Peyer's patch (tissue), 4 donors: ENCODE results near the gene UCKL1. TPM values are rescaled to one million over a fixed set of nuclear protein-coding genes. Genes with fewer than 3 reads are reported as not detected.

Experiments used
- DNase-seq, 3 donors: peaks; one replicate each; pipeline ENCODE4 v3.0.0-alpha.2; 2017 to 2019
- H3K27ac ChIP-seq, 4 donors: fragments of 200-600 bp; sonication (generic); one replicate each; pipeline ENCODE4 v1.5.1; 2016 to 2019
- H3K27me3 ChIP-seq, 2 donors: fragments of 200-600 bp; sonication (generic); one replicate each; pipeline ENCODE4 v1.5.1; 2019
- H3K36me3 ChIP-seq, 3 donors: fragments of 200-600 bp; sonication (generic); one replicate each; pipeline ENCODE4 v1.5.1; 2016 to 2019
- H3K4me1 ChIP-seq, 4 donors: fragments of 200-600 bp; sonication (generic); one replicate each; pipeline ENCODE4 v1.5.1; 2016 to 2019
- H3K4me3 ChIP-seq, 4 donors: fragments of 200-600 bp; sonication (generic); 1 replicate in 3 of 4; 2 replicates in 1 of 4; pipeline ENCODE4 v1.5.1; 2016 to 2019; ENCODE audit warnings: mild to moderate bottlenecking in 1 of 4
- H3K9me3 ChIP-seq, 4 donors: fragments of 200-600 bp; sonication (generic); one replicate each; pipeline ENCODE4 v1.5.1; 2016 to 2019; ENCODE audit warnings: mild to moderate bottlenecking in 1 of 4
- POLR2A ChIP-seq, 2 donors: fragments of 450-650 bp; IDR thresholded peaks; one replicate each; pipeline ENCODE4 v1.5.1; 2017; ENCODE audit warnings: antibody characterized with exemption in 2 of 2, mild to moderate bottlenecking in 2 of 2, moderate library complexity in 2 of 2
- total RNA-seq, 4 donors: library from RNA; depleted of rRNA; stranded (reverse); fragments of >200 nt; gene quantifications; one replicate each; pipeline ENCODE4 v1.1.0, GENCODE V29; 2016
- TF ChIP-seq, protein P1 (sequence below), 6 experiments: fragments of 450-650 bp in 4 of 6; fragments of 200-600 bp in 2 of 6; sonication (generic) in 1 of 6; IDR thresholded peaks; one replicate each; pipeline ENCODE4 v1.5.1; 2017 to 2019; ENCODE audit warnings: antibody characterized with exemption in 6 of 6, mild to moderate bottlenecking in 3 of 6, moderate library complexity in 1 of 6

The UCKL1 gene
- total RNA-seq, 4 donors from 2014 or later = 70.4 to 189 (median 136) TPM

DNA sequence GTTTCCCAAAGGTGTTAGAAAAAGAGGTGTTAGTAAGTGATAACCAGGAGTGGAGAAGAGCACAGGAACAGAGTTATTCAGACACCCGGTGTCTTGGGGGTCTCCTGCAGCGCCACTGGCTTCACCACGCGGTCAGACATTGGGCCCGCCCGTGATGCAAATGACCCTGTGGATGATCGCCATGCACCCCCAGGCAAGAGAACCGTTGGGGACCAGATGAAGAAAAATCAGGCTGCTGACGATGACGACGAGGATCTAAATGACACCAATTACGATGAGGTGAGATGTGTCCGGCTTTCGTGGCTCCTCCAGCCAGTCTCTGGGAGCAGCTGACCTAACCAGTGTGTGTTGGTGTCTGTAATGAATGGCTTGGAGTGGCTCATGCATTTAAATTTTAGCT lies 26.7 kb upstream of the UCKL1 start:
- Histone ChIP-seq H3K27ac (no peak overlapping the region), H3K9me3 (no peaks in the 10 kb centered on the region), H3K36me3 (peaks cover 0 to 52% (median 0%) of the 10 kb centered on the region in 3 donors), H3K4me1 (peaks cover 2 to 44% (median 22%) of the 10 kb centered on the region in 4 donors), H3K4me3 (no peak overlapping the region), H3K27me3 (no peaks in the 10 kb centered on the region)
- no peak for TF ChIP-seq POLR2A (IDR thresholded peaks at IDR 0.05)
- TF ChIP-seq, protein P1, sequence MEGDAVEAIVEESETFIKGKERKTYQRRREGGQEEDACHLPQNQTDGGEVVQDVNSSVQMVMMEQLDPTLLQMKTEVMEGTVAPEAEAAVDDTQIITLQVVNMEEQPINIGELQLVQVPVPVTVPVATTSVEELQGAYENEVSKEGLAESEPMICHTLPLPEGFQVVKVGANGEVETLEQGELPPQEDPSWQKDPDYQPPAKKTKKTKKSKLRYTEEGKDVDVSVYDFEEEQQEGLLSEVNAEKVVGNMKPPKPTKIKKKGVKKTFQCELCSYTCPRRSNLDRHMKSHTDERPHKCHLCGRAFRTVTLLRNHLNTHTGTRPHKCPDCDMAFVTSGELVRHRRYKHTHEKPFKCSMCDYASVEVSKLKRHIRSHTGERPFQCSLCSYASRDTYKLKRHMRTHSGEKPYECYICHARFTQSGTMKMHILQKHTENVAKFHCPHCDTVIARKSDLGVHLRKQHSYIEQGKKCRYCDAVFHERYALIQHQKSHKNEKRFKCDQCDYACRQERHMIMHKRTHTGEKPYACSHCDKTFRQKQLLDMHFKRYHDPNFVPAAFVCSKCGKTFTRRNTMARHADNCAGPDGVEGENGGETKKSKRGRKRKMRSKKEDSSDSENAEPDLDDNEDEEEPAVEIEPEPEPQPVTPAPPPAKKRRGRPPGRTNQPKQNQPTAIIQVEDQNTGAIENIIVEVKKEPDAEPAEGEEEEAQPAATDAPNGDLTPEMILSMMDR (IDR thresholded peaks at IDR 0.05) = no peak
- DNase-seq = no peak

DNA sequence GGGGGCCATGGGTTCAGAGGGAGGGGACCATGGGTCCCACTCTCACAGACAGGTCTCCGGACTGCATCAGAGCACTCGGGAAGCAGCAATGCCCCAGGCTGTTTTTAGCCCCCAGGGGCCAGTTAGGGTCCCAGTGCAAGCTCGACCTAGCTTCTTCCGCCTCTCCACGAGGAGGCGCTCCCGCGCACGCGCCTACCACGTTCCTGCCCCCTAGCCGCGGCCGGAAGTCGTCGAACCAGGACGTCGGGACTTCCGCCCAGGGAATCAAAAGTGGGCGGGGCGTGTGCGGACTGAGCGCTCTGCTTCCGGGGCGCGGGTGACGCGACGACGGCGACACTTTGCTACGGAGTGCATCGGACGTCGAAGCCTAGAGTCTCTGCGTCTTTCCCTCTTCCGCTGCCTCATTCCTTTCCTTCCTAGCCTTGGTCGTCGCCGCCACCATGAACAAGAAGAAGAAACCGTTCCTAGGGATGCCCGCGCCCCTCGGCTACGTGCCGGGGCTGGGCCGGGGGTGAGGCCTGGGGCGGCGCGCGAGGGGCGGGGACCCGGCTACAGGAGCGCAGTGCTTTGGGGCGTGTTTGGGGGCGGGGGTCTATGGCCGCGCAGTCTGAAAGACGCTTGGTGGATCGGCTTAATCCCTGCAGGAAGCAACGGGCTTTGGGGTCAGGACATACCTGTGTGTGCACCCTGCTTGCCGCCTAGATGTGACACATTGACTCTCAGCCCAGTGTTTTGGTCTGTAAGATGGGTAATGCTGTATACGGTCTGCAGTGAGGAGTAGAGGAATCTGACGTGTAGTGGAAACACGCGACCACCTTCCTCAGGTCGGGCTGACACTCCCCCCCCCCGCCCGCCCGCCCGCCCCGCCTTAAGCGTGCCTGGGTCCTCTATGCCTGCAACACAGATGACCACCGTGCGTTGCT lies 24.9 kb upstream of the UCKL1 start, which contains the start of gene PRPF6:
Gene PRPF6 (plus strand): TSS at position 327 of the 923 bp plus-strand sequence. CDS start 114 bp downstream, at position 441.
- peaks cover 0 to 33% (median 0%) of the 10 kb centered on the region in 3 donors for H3K36me3 ChIP-seq
- H3K9me3 ChIP-seq = no peaks in the 10 kb centered on the region
- no peaks in the 10 kb centered on the region for H3K27me3 ChIP-seq
- peaks cover 2 to 44% (median 23%) of the 10 kb centered on the region in 4 donors for H3K4me1 ChIP-seq
- TF ChIP-seq, protein P1 (IDR thresholded peaks at IDR 0.05) = peak; percentile 50 to 89 (median 80)
- TF ChIP-seq POLR2A (IDR thresholded peaks at IDR 0.05) = peak; percentile 70 to 74
- H3K27ac ChIP-seq = peak within 1 kb of the TSS; percentile 80 to 91 (median 90)
- peak; percentile 93 to 97 (median 96) for DNase-seq
- H3K4me3 ChIP-seq = peak within 1 kb of the TSS; percentile 79 to 92 (median 91)

DNA sequence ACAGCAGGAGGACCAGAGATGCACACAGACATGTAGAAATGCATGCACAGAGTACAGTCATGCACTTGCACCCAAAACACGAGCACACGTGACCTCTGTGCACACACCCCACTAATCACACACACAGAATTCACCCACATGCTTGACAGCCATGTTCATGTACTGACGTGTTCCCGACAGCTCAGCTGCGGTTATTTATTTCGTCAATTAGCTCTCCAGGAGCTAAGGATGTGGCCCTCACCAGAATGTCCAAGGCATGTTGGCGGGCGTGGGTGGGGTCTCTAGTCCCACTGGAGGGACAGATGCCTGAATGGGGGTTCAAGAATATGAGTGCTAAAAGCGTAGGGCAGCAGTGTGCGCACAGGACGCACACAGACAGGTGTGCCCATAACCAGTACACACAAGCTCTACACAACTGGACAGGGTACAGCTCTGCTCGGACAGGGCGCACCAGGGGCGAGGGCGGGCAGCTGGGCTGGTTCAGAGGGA lies 24.1 kb upstream of the UCKL1 start:
- peak overlapping the region; percentile 79 to 92 (median 91) for H3K4me3 ChIP-seq
- peak overlapping the region; percentile 80 to 91 (median 90) for H3K27ac ChIP-seq
- no peaks in the 10 kb centered on the region for H3K9me3 ChIP-seq
- TF ChIP-seq, protein P1 (IDR thresholded peaks at IDR 0.05) = no peak
- no peak for TF ChIP-seq POLR2A (IDR thresholded peaks at IDR 0.05)
- DNase-seq = peak in 1 of 3 donors; percentile 26
- H3K36me3 ChIP-seq = peaks cover 0 to 26% (median 0%) of the 10 kb centered on the region in 3 donors
- peaks cover 2 to 44% (median 23%) of the 10 kb centered on the region in 4 donors for H3K4me1 ChIP-seq
- no peaks in the 10 kb centered on the region for H3K27me3 ChIP-seq

DNA sequence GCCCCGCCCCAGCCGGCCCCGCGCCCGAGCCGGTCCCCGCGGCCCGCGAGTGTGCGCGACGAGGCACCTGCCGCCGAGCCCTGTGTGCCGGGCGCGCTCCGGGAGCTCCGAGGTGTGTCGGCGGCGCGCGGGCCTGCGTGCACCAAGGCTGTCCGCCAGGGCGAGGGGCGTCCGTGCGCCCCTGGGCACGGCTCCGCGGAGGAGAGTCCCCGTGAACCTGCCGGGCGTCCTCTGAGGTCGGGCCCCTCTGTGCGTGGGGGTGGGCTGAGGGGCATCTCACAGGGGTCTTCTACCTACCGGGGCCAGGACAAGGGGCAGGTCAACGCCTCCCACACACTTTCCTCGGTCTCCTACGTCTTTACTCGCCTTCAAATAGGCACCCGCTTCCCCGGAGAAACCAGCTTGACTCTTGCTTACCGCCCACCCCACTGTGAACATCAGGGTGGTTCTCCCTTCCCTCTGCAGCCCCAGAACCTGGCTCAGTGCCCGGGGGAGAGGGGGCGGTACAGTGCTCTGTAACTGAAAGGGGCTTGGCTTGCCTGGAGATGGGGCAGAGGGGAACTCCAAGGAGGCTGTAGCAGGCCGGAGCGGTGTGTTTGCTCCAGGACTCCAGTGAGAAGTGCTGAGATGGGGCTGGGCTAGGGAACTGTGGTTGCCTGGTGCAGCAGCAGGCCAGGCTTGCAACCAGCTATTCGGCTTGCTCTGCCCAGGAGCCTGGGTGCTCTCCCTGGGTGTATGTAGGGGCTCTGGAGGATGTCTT lies 23.5 kb upstream of the UCKL1 start, which contains the start of gene SAMD10:
Gene SAMD10 (minus strand): TSS at position 86 of the 760 bp plus-strand sequence. CDS start 175 bp downstream, outside the sequence.
- H3K4me1 ChIP-seq = peaks cover 2 to 44% (median 23%) of the 10 kb centered on the region in 4 donors
- TF ChIP-seq, protein P1 (IDR thresholded peaks at IDR 0.05) = peak in 4 of 6 experiments; percentile 36 to 51 (median 43)
- TF ChIP-seq POLR2A (IDR thresholded peaks at IDR 0.05) = peak in 1 of 2 donors; percentile 10
- no peaks in the 10 kb centered on the region for H3K9me3 ChIP-seq
- peak; percentile 69 to 78 (median 73) for DNase-seq
- peak within 1 kb of the TSS; percentile 79 to 92 (median 91) for H3K4me3 ChIP-seq
- no peaks in the 10 kb centered on the region for H3K27me3 ChIP-seq
- H3K36me3 ChIP-seq = peaks cover 0 to 20% (median 0%) of the 10 kb centered on the region in 3 donors
- peak within 1 kb of the TSS; percentile 80 to 91 (median 90) for H3K27ac ChIP-seq

DNA sequence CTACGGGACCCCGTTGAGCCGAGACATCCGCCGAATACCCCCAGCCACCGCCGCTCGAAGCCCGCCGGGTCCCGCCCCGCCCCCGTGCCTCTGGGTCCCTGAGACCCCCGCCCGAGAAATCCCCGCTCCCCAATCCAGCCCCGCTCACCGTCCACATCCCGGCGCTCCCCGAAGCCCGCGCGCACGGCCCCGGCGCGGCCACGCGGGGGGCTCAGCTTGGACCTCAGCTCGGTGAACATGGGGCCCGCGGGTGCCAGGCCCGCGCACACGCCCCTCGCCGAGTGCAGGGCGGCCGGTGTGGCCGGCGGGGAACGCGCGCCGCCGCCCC lies 23.0 kb upstream of the UCKL1 start:
- peak overlapping the region; percentile 73 to 91 (median 82) for H3K27ac ChIP-seq
- no peaks in the 10 kb centered on the region for H3K27me3 ChIP-seq
- H3K9me3 ChIP-seq = no peaks in the 10 kb centered on the region
- H3K4me3 ChIP-seq = peak overlapping the region; percentile 59 to 92 (median 84)
- TF ChIP-seq POLR2A (IDR thresholded peaks at IDR 0.05) = no peak
- TF ChIP-seq, protein P1 (IDR thresholded peaks at IDR 0.05) = no peak
- DNase-seq = no peak
- H3K4me1 ChIP-seq = peaks cover 2 to 44% (median 23%) of the 10 kb centered on the region in 4 donors
- peaks cover 0 to 14% (median 0%) of the 10 kb centered on the region in 3 donors for H3K36me3 ChIP-seq
